Kidney (tissue), 14 donors: Measurements from ENCODE around the gene NIT2. TPM values are rescaled to one million over a fixed set of nuclear protein-coding genes. Genes with fewer than 3 reads are reported as not detected.

Experiments
- DNase-seq, 5 donors: peaks; one replicate each; pipeline ENCODE4 v3.0.0-alpha.2; 2013 to 2020
- FAIRE-seq: peaks from 2 replicates; lab custom pipeline; 2012; peaks lifted over from hg19 to GRCh38; lab: Jason Lieb, UNC
- H3K27ac ChIP-seq, 2 donors: one replicate each; pipeline ENCODE4 v1.7.0; 2013; ENCODE audit warnings: low read depth in 2 of 2, low read length in 2 of 2, inconsistent platforms in 1 of 2
- H3K27me3 ChIP-seq: one replicate; pipeline ENCODE4 v1.7.1; 2013; ENCODE audit warnings: low read length, inconsistent platforms; ENCODE audit not compliant: control insufficient read depth, insufficient read depth
- H3K36me3 ChIP-seq, 3 donors: one replicate each; pipeline versions ENCODE4 v1.7.0 to v1.7.1; 2013; ENCODE audit warnings: low read length in 3 of 3, control low read depth in 1 of 3, inconsistent platforms in 1 of 3; ENCODE audit not compliant: insufficient read depth in 3 of 3, control insufficient read depth in 2 of 3
- H3K4me1 ChIP-seq, 3 donors: one replicate each; pipeline versions ENCODE4 v1.7.0 to v1.7.1; 2013; ENCODE audit warnings: low read length in 3 of 3, inconsistent platforms in 1 of 3, low read depth in 1 of 3; ENCODE audit not compliant: control insufficient read depth in 2 of 3, insufficient read depth in 2 of 3
- H3K4me3 ChIP-seq, 3 donors: one replicate each; pipeline versions ENCODE4 v1.7.0 to v1.8.1; 2013; ENCODE audit warnings: low read length in 3 of 3, control low read depth in 1 of 3, inconsistent platforms in 1 of 3
- H3K9ac ChIP-seq, 3 donors: one replicate each; pipeline versions ENCODE4 v1.7.0 to v1.7.1; 2013; ENCODE audit warnings: low read length in 3 of 3, control low read depth in 1 of 3, inconsistent platforms in 1 of 3
- H3K9me3 ChIP-seq, 3 donors: one replicate each; pipeline versions ENCODE4 v1.7.0 to v1.7.1; 2013; ENCODE audit warnings: low read length in 3 of 3, control low read depth in 1 of 3, inconsistent platforms in 1 of 3; ENCODE audit not compliant: control insufficient read depth in 2 of 3, insufficient read depth in 1 of 3
- CTCF ChIP-seq: IDR thresholded peaks from 3 replicates; pipeline ENCODE4 v1.5.1; 2012; ENCODE audit warnings: mild to moderate bottlenecking, moderate library complexity, borderline replicate concordance; ENCODE audit not compliant: insufficient read depth; ENCODE audit errors: extremely low read depth
- intact Hi-C: fragments of 100-400 bp; cut with DNase I; formaldehyde crosslinking; loops from one replicate; pipeline ENCODE4 v1.11.1; 2022
- polyA plus RNA-seq: library from polyadenylated mRNA; stranded (reverse); fragments of 350-450 nt; fragmentation: Illumina TruSeq; extraction: RNeasy Lipid Tissue Mini Kit (QIAGEN cat#74804); gene quantifications from one replicate; pipeline ENCODE4 v1.2.3, GENCODE V29; 2014; ENCODE audit warnings: low read depth, low replicate concordance; ENCODE audit not compliant: insufficient read depth
- total RNA-seq: library from RNA; stranded (reverse); fragmentation: NEBNext Ultra II Directional; extraction: Animal tissue kit (Norgen Biotek cat#: 25700); gene quantifications from one replicate; pipeline ENCODE4 v1.2.1, GENCODE V29; 2021
- donor health status: control.
- donor health status: control.
- donor health status: control.
- donor health status: control.
- donor health status: control.
- donor health status: DM: yes; HTN: yes; CAD: no.
- donor health status: Normal renal cell carcinoma (clear cell type).

The NIT2 gene
- total and polyA plus RNA-seq, 2 donors from 2014 or later: 57.5 to 180 TPM

- Histone ChIP-seq H3K27ac (no peak overlapping the region), H3K4me3 (peak overlapping the region; percentile 30 to 99 (median 89))
Observed at GRCh38 chr3:100403362-100404249, 69.0 kb downstream of the NIT2 start.

GRCh38 chr3:100404250-100404548 is 69.6 kb downstream of the NIT2 start:
- H3K27ac ChIP-seq: no peak overlapping the region
- FAIRE-seq (no peak), DNase-seq (no peak)
- H3K9me3 ChIP-seq: peaks cover 0 to 11% (median 0%) of the 10 kb centered on the region in 3 donors
- H3K9ac ChIP-seq: no peak overlapping the region
- intact Hi-C loops: no loop called here
- H3K4me1 ChIP-seq: peaks cover 5 to 10% (median 10%) of the 10 kb centered on the region in 3 donors
- no peaks in the 10 kb centered on the region for H3K36me3 ChIP-seq
- TF ChIP-seq CTCF: no peak
- H3K27me3 ChIP-seq: no peaks in the 10 kb centered on the region
- peak overlapping the region in 1 of 3 donors; percentile 89 for H3K4me3 ChIP-seq

More at GRCh38 chr3:100403362-100404249, 69.0 kb downstream of the NIT2 start:
- Histone ChIP-seq H3K9ac (peak overlapping the region in 1 of 3 donors; percentile 100), H3K9me3 (peaks cover 0 to 11% (median 0%) of the 10 kb centered on the region in 3 donors), H3K4me1 (peaks cover 5 to 11% (median 10%) of the 10 kb centered on the region in 3 donors), H3K27me3 (no peaks in the 10 kb centered on the region), H3K36me3 (no peaks in the 10 kb centered on the region)
- intact Hi-C loops: no loop called here
- no peak for FAIRE-seq
- TF ChIP-seq CTCF: no peak
- DNase-seq: peak in 3 of 5 donors; percentile 11 to 41 (median 16)

- no peak for TF ChIP-seq CTCF
- Histone ChIP-seq H3K27me3 (no peaks in the 10 kb centered on the region), H3K4me3 (no peak overlapping the region), H3K27ac (no peak overlapping the region), H3K9ac (no peak overlapping the region), H3K36me3 (no peaks in the 10 kb centered on the region), H3K9me3 (peaks cover 0 to 11% (median 0%) of the 10 kb centered on the region in 3 donors), H3K4me1 (peaks cover 0 to 7% (median 5%) of the 10 kb centered on the region in 3 donors)
- intact Hi-C loops: no loop called here
- no peak for FAIRE-seq
- DNase-seq: no peak
Observed at GRCh38 chr3:100407164-100407563, 72.6 kb downstream of the NIT2 start.
